Activated CD4-positive, alpha-beta T cell treated with anti-CD3 and anti-CD28 coated beads, Interleukin-2, Interleukin-4, amounts not matched to agents 100 ng/mL and 50 ng/mL, durations not matched to agents 16 hours and 8 hours (primary cell): ENCODE results near the gene LAMA4.
"Not testable (repeated sequence)": the region's sequence is repeated elsewhere in the genome, so short reads cannot be mapped to it uniquely, and the experiment has no call there.

ENCODE experiments used
- DNase-seq: peaks from one replicate; pipeline ENCODE4 v3.0.0-alpha.2; 2020; ENCODE audit warnings: low spot score

The LAMA4 gene

DNA sequence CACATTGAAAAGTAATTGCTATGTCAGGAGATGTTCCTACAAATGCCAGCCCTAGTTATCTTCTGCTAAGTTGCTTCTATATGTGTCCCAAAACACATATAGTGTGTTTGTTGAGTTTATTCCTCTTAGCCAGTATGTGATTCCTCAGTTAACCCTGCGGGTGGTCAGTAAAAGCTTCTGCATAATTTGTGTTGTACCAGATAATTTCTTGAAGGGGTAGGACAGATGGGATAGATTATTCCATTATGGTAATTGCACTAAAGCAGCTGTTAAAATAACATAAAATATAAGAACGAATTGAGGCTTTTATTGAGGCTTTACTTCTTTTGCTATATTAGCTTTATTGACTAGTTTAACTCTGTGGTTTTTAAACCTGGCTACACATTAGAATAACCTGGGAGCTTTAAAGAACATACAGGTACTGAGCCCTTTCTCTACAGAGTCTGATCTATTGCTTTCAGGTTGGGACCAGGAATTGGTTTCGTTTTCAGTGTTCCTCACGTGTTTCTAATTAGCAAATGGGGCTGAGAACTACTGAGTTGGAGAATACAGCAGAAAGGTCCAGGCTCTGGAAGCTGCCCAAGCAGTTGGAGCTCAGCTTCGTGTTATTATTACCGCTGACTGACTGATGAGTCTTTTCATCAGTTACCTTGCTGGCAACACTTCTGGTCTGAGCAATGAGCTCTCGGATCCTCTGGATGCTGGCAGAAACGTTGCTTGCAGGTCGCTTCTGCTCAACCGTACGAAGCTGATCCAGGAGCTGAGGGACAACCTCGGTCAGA is 110.0 kb downstream of the LAMA4 start:
- no peak for DNase-seq

DNA sequence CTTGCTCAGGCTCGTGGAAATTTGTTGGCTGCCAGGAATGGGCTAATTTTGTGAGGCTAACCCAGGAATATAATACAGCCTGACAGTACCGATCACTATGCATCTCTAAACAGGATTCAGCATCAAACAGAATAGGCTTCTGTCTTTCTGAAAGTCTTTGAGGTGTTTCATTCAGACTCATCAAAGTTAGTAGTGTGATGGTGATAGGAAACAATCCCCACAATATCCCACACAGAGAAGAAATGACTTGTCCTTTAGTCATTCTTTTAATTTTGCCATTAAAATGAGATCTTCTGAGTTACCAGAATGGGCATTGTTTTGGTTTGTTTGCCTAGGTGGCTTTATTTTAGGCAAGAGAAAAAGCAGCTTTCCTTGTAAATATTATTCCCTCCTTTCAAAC is 112.7 kb downstream of the LAMA4 start:
- no peak for DNase-seq

DNA sequence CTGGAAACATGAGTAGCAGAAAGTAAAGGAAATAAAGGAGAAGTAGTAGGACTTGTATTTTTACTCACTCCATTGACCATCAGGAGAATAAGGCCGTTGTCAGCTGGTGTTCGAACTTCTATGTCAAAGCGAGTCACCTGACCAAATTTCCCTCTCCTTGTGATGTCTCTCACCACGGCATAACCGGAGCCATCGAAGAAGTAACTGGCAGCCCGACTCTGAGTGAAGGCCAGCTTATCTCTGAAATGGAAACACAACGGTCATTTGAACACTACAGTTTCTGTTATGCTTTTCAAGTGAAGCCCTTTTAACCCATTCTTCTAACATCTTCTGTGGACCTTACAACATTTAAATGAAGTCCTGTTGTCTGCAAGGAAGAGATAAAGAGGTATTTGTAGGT is 115.3 kb downstream of the LAMA4 start:
- DNase-seq = no peak

DNA sequence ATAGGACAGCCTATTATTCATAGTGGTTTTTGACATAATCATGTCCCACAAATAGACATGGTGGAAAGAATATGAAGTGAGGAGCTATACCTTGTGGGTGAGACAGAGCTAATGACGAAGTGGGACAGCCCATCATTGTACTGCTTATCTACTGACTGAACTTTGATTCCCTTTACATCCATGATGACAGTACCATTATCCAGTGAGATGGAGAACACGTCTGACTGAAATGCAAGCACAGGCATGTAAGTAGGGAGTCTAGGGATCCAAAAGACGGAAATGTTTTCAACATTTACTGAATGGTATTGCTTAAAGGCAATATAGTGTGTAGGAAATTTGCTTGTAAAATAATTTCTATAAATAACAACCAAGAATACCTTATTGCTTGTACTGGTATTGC is 123.5 kb downstream of the LAMA4 start:
- DNase-seq = no peak

DNA sequence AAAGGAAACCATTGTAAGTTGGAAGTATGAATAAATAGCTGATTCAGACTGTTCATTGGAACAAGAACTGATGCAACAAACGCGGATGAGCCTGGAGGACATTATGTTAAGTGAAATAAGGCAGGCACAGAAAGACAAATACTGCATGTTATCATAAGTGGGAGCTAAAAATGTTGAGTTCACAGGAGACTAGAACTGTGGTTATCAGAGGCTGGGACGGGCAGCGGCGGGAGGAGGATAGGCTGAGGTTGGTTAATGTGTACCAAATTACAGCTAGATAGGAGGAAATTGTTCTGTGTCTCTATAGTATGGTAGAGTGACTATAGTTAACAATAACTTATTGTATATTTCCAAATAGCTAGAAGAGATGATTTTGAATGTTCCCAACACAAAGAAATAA is 126.2 kb downstream of the LAMA4 start:
- no peak for DNase-seq

DNA sequence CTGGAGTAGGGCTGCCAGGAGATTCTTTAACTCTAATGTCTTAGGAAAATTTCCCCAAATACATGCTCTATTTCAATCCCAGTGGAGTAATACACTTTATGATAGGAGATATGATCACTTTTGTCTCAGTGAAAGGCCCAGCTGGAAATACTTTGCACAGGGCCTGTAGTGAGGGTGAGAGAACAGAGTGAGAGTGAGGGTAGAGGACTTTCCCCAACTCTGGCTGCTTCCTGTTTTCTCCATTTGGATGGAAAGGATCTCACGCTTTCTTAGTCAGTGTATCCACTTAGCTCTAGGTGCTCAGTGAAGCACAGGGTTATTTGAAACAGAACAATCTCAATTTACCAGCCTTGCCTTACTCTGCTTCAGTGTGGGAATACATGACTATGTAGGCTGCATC is 130.4 kb downstream of the LAMA4 start:
- no peak for DNase-seq

DNA sequence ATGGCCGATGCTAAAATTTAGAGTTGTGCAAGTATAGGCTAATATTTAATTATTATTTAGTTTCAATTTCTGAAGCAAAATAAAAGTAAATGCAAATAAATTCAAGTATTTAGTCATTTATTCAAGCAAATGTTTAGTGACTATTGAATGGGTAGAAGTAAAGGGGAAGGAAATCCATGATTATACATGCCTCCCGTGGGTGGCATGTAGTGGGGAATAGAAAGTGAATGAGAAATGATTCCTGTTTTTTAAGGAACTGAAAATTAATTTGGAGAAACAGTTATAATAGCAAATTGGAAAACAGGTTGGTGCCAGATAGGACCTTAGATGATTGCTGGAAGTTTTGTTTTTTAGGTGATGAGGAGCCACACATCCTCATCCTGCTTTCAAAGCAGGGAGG is 131.6 kb downstream of the LAMA4 start:
- no peak for DNase-seq

DNA sequence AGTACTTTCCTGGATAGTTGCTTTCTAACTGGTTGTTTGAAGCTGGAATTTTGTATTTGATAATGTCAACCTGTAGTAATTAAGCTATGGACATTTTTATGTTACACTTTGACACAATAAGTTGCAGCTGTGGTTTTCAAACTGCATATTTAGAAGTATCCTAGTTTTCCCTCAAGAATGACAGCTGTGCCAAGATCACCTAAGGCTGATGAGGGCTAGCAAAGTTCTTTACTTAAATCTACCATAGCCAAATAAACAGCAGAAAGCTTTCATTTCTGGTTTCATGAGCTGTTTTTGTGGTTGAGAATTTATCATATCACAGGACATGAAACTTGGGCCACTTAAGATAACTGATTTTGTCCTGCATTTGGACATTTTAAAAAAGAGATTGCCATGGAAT is 136.3 kb downstream of the LAMA4 start:
- no peak for DNase-seq

DNA sequence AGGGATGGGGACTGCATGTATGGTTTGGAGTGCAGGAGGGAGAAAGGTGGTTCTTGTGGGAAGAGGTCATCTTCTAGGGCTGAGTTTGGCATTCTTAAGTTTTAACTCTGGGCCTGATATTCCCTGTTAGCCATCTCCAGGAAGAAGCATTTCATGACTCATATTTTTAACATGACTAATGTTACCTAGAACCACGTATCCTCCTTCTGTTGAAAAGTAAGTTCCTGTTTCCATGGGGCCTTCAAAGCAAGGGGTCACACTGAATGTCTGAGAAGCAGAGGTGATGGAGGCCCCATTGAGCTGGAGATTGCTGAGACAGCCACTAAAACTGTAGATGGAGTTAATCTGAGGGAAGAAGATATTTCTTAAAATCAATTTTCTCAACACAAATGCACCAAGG is 136.8 kb downstream of the LAMA4 start:
- DNase-seq = peak; percentile 55

DNA sequence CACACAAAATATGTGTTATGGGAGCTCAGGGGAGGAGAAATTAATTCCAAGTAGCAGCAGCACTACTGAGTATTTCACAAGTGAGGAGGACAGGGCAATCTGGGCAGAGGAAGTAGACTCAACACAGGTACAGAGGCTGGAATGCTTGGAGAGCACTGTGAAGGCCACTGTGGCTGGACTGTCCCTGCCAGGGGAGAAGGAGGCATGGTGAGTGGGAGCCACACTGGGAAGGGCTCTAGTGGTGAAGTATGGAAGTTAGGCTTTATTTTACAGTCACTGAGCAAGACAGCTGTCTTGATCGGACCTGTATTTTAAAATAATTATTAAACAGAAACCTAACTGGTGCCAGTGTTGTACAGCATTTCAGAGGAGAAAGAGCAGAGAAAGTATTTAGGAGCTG is 138.1 kb downstream of the LAMA4 start:
- no peak for DNase-seq

DNA sequence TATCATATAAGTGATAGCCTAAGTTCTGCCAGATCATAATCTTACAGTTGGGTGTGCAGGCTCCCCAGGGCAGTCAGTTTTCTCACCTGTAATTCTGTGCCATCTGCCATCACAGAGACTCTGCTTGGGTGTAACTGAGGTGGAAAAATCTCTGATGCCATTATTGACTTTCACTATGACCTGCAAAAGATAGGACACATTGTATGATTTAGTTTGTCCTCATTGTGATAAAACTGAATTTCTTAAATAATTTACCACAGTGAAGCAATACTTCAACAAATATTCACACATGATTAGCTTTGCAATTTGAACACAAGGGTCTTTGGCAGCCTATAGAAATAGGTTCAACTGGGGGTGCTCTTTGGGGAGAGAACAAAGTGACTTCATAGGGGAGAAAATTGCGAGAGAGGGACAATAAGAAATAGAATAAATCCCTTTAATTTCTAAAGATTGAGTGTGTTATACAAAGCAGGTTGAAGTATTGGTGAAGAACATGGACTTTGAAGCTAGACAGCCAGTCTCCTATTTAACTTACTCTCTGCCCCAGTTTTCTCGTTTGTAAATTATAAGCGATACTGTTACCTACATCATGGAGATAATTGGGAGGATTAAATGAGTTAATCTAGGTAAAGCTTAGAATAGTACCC is 139.7 kb downstream of the LAMA4 start:
- no peak for DNase-seq

DNA sequence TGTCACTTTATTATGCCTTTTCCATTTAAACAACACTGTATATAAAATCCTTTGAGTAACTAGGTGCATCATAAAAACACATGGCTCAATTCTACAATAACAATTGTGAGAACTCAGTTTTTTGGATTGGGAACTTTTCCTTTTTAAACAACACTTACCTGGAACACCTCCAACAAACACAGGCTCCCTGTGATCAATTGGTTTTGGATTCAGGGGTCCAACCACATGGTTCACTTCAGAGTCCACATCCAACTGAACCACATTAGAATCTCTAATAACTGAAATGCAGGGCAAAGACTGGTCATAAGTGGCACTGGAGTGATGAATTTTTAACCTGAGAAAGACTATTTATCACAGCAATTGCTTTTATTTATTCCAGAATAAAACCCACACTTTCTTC is 140.4 kb downstream of the LAMA4 start:
- no peak for DNase-seq

DNA sequence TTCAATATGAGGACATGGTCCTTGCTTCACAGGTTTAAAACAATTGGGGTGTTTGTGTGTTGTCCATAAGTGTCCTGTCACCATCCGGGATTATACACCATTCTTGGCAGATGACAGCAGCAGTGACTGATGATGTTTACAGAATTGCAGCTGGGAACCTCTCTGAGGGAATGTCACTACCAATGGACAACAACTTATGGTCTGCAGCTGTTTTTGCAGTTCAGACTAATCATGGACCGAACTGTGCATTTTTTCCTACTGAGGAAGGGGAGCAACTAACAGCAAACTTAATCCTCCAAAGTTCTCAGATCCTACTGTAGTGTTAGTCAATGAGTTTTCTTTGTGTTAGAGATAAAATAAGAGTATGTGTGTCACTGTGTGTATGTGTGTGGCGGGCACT is 140.9 kb downstream of the LAMA4 start:
- no peak for DNase-seq

DNA sequence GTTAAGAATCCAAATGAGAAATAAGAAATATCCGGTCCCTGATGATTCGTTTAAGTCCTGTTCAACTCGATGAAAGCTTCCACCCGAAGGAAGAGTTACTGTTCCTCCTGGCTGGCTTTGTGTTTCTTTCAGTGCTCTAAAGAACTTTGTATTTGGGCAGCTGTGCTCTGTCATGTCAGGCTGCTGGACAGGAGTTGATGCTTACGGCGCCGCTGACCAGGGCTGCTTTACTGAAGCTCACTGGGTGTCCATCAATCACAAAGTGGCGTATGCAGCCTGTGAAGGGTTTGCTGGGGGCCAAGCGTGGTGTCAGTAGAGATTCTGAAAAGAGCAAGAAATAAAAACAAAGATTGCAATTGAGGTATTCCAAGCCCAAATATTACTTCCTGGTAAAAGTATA is 145.1 kb downstream of the LAMA4 start:
- no peak for DNase-seq

DNA sequence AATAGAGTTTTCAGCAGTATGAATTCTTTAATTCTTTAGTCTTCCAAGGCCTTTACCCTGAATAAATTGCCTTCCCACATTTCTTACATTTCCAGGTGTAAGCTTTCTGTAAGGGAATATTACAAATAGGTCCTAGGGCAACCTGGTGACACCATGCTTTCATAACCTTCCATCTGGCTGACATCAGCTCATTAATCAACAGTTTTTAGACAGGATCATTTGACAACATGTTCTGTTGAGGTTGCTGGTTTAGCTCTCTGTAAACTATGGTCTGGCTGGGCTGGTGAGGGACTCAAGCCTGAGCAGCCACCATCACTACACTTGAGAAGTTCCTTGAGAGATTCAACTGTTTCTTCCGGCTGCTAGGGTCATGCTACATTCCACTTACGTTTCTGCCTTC is 147.8 kb downstream of the LAMA4 start:
- no peak for DNase-seq

DNA sequence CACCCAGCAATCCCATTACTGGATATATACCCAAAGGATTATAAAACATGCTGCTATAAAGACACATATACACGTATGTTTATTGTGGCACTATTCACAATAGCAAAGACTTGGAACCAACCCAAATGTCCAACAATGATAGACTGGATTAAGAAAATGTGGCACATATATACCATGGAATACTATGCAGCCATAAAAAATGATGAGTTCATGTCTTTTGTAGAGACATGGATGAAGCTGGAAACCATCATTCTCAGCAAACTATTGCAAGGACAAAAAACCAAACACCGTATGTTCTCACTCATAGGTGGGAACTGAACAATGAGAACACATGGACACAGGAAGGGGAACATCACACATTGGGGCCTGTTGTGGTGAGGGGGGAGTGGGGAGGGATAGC is 148.3 kb downstream of the LAMA4 start:
- DNase-seq = not testable (repeated sequence)

DNA sequence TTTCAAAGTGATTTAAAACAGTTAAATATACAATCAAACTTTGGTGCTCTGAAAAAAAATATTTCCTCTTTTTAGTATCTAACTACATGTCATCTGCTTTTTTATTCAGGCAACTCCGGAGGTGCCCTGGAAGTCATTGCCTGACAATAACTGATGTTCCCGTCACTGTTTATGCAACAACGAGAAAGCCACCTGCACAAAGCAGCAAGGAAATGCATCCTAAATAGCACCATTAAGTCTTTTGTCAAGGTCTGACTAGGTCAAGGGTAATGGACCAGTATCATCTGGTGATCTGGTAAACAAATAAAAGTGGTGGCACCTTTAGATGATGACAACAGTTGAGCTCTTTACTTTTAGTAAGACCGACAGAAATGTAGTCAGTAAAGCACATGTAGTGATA is 153.8 kb downstream of the LAMA4 start:
- DNase-seq = no peak

DNA sequence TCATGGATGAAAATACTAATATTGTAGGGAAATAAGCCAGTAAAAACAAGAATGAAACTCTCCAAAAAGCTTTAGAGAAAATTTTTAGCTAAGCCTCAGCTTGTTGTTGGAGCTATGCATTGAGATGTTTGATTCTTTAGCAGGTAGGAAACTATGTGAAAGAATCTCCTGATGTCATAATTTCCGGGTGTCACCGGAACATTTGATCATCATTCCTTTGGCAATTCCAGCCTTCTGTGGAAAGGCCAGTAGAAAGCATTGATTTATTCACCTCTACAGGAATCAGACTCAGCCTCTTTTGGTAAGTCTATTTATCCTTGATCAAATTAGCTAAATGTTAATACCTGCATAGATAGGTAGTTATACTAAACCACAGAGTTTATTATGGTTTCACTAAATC is 157.5 kb downstream of the LAMA4 start:
- no peak for DNase-seq

DNA sequence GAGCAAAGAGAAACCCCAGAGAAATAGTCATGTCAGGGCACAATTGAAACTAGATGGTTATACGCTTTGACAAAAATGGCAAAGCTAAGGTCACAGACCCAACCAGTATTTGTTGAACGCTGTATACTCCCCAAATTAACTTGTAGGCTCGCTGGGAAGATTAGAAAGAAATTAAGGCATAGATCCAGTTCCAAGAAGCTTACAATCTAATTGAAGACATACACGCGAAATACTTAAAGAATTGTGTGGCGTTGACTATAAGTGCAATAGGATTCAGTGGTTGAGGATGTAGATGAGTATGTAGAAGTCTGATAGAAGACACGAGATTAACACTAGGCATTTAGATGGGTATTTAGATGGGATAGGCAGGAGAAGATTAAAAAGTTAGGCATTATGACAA is 166.5 kb downstream of the LAMA4 start:
- no peak for DNase-seq

DNA sequence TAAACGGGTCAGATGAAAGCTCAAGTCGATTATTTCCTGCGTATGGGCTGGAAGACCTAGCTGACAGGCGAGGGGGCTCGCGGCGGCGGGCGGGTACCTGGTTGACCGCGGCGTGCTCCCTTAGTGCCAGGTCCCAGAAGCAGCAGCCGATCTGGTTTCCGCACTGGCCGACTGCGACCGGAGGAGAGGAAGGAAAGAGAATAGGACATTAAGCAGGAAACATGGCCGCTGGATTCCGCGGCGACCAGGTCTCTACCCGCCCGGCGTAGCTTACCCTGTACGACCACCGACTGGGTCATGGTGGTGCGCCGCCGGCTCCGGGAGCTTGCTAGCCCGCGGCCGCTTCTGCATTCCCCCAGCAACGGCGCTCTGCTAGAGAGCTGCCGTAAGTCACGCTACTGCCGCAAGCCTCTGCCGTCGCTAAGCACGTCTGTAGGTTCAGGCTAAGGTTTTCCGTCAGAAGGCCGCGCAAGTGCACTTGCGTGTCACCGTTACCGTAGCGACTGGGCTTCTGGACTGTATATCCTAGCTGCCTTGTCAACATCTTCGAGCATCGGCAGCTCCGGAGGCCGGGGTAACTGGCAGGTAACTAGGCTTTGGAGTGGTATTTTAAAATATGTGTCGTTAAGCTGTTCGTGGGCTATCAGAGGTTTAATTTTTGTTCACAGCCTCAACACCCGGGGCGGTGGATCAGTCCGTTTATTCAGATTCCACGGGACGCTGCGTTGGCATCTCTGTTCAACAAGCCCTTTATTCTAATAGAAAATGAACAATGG is 167.0 kb downstream of the LAMA4 start, which contains the start of the genes FAM229B and TUBE1:
FAM229B (plus strand) TSS at position 456 of the 776 bp plus-strand sequence. CDS start 11,693 bp downstream, outside the sequence.
TUBE1 (minus strand) TSS at position 347 of the 776 bp plus-strand sequence; CDS start at position 299, 48 bp downstream.
- peak; percentile 95 for DNase-seq

DNA sequence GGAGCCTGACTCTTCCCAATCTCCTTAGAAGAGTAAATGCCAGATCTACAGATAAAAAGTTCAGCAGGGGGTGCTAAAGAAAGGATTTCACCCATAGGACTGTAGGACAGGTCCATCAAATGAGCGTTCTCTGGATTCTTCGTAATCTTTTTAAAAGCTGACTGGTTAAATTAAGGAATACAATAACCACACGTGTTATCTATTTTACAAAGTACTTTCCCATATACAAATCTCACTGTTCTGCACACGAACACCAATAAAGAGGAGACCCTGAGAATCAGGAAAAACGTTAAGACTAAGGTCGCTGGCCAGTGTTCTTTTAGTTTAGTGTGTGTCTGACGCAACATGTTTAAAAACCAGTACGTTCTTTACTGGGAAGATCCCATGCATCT is 167.6 kb downstream of the LAMA4 start:
- peak; percentile 22 for DNase-seq

DNA sequence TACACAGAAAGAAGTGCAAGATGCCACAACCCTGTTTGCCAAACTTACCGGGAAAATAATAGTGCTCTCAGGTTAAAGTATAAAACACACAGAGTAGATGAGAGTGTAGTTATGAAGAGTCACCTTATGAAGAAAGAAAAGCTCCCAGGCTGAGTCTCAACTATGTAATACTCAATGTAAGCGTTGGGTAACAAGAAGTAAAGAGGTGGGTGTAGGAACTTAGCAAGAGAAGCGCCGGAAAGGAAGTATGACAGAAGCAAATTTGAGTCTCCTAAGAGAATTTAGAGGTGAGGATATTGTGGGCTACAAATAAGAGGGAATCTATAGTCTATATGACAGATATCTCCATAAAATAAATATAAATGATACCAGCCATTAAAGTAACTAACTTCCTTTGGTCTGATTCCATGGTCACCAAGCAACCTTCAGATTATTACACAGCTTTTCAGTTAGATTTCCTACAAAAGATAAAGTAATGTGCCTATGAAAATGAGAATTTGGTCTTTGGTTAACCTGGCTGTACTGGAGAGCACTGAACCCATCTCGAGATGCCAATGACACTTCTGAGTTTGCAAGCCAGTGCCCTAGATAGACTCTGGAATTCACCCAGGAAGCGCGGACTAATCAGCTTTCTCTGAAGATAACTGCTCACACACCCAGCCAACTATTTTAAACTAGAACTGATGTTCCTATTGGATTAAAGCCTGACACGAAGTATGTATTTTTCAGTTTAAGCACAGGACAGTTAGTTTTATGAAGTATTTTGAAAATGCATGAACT is 168.9 kb downstream of the LAMA4 start:
- DNase-seq = no peak
